GM19467 (cell line): ENCODE data around the gene RIN3.

Experiments used
- ATAC-seq: cut with Tn5 transposase; IDR thresholded peaks from one replicate; pipeline ENCODE4 v1.9.1; 2021; ENCODE audit warnings: mild to moderate bottlenecking, moderate library complexity; ENCODE audit not compliant: unreplicated experiment

Gene RIN3

GRCh38 chr14:92613681-92614260 lies 100.2 kb downstream of the RIN3 start:
- no peak for ATAC-seq

- ATAC-seq, result peak; percentile 84
These were observed 101.9 kb downstream of the RIN3 start for GRCh38 chr14:92615451-92615850.

- ATAC-seq, result no peak
These were observed 102.6 kb downstream of the RIN3 start for GRCh38 chr14:92616178-92616577.

GRCh38 chr14:92617581-92617980 lies 104.0 kb downstream of the RIN3 start:
- no peak for ATAC-seq

- no peak for ATAC-seq
These were observed 106.3 kb downstream of the RIN3 start for GRCh38 chr14:92619671-92620456.

- no peak for ATAC-seq
These were observed 108.7 kb downstream of the RIN3 start for GRCh38 chr14:92622311-92622710.

- ATAC-seq, result no peak
These were observed 111.2 kb downstream of the RIN3 start for GRCh38 chr14:92624764-92625163.

- ATAC-seq, result no peak
These were observed 111.6 kb downstream of the RIN3 start for GRCh38 chr14:92625213-92625612.

GRCh38 chr14:92626041-92626440 lies 112.5 kb downstream of the RIN3 start:
- no peak for ATAC-seq

- ATAC-seq, result no peak
These were observed 114.2 kb downstream of the RIN3 start for GRCh38 chr14:92627707-92628215.

GRCh38 chr14:92628636-92629035 lies 115.1 kb downstream of the RIN3 start:
- no peak for ATAC-seq

GRCh38 chr14:92630367-92630766 lies 116.8 kb downstream of the RIN3 start:
- no peak for ATAC-seq

- ATAC-seq, result no peak
These were observed 117.5 kb downstream of the RIN3 start for GRCh38 chr14:92631098-92631497.

- ATAC-seq, result no peak
These were observed 119.1 kb downstream of the RIN3 start for GRCh38 chr14:92632546-92633273.

GRCh38 chr14:92633274-92633616 lies 119.7 kb downstream of the RIN3 start:
- ATAC-seq, result no peak

GRCh38 chr14:92633724-92634123 lies 120.1 kb downstream of the RIN3 start:
- ATAC-seq, result no peak

GRCh38 chr14:92635031-92635430 lies 121.5 kb downstream of the RIN3 start:
- ATAC-seq, result no peak

GRCh38 chr14:92635896-92636295 lies 122.3 kb downstream of the RIN3 start:
- no peak for ATAC-seq

GRCh38 chr14:92637228-92637627 lies 123.6 kb downstream of the RIN3 start:
- ATAC-seq, result no peak

GRCh38 chr14:92637864-92638263 lies 124.3 kb downstream of the RIN3 start:
- ATAC-seq, result no peak

- no peak for ATAC-seq
These were observed 124.7 kb downstream of the RIN3 start for GRCh38 chr14:92638266-92638665.

- no peak for ATAC-seq
These were observed 125.3 kb downstream of the RIN3 start for GRCh38 chr14:92638904-92639303.
